COLO668 (cell line): ENCODE results near the gene EXD1.
"Not testable (repeated sequence)": the region's sequence is repeated elsewhere in the genome, so short reads cannot be mapped to it uniquely, and the experiment has no call there.

Experiments used
- DNase-seq: peaks from one replicate; lab custom pipeline; 2025; ENCODE audit not compliant: unreplicated experiment; lab: John Stamatoyannopoulos, UW

EXD1 gene

DNA sequence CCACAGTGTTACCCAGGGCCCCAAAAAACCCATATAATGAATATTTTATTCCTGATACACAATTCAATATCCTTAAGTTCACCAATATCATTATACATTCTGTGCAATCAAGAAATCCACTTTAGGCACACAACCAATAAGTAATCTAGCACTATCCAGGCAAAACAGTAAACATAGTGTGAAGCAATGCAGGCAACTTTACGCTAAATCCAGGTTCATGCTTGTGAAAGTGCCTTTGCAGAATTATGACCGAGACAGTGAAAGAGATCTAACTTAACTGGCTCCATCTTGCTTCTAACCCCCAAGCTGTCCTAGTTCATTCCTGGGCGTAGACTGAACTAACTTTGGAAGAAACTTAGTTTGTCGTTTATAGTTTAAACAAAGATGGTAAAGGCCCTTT lies 80.3 kb downstream of the EXD1 start:
- DNase-seq: no peak

DNA sequence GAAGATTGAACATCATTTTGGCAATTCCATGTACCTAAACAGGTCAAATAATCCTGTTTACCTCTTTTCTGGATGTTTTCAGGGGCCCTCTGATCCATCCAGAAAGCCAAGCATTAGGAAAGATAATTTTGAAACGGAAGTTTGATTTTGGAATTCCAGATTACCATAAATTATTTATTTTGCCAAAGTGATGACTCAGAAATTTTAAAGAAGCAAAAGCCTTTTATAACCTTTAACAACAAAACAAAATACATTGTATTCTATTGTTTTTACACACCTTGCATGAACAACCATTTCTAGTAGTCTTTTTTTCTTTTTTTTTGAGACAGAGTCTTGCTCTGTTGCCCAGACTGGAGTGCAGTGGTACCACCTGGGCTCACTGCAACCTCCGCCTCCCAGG lies 82.5 kb downstream of the EXD1 start:
- no peak for DNase-seq

DNA sequence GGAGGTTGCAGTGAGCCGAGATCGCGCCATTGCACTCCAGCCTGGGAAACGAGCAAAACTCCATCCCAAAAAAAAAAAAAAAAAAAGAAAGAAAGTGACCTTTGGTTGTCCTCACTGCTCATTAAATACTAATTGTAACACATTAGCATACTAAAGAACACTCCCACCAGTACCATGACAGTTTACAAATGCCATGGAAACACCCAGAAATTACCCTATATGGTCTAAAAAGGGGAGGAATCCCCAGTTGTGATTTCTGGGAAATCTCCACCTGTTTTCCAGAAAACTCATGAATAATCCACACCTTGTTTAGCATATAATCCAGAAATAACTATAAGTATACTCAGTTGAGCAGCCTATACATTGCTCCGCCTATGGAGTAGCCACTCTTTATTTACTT lies 90.9 kb downstream of the EXD1 start:
- DNase-seq: no peak

DNA sequence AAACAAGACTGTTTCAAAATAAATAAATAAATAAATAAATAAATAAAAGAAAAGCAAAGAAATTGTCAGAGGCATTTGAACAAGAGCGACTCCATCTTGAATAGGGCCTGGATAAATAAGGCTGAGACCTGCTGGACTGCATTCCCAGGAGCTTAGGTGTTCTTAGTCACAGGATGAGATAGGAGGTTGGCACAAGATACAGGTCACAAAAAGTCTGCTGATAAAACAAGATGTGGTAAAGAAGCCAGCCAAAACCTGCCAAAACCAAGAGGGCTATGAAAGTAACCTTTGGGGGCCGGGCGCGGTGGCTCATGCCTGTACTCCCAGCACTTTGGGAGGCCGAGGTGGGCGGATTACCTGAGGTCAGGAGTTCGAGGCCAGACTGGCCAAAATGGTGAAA lies 91.4 kb downstream of the EXD1 start:
- DNase-seq: not testable (repeated sequence)

DNA sequence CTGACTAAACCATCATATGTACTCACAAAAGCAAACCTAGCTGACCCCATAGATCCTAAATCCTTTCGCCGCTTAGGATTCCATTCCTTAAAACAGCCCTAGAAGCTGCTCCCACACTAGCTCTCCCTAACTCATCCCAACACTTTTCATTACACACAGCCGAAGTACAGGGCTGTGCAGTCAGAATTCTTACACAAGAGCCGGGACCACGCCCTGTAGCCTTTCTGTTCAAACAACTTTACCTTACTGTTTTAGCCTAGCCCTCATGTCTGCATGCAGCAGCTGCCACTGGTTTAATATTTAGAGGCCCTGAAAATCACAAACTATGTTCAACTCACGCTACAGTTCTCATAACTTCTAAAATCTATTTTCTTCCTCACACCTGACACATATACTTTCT lies 95.0 kb downstream of the EXD1 start:
- not testable (repeated sequence) for DNase-seq

DNA sequence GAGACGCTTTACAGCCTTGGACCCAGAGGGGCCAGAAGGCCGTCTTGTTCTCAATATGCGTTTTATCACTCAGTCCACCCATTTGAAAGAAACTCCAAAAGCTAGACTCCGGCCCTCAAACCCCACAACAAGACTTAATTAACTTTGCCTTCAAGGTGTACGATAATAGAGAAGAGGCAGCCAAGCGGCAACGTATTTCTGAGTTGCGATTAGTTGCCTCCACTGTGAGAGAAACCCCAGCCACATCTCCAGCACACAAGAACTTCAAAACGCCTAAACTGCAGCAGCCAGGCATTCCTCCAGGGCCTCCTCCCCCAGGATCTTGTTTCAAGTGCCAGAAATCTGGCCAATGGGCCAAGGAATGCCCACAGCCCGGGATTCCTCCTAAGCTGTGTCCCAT lies 97.1 kb downstream of the EXD1 start:
- DNase-seq: no peak
